Parathyroid adenoma (tissue), 2 donors: ENCODE results near the gene UTP11.

ENCODE experiments used
- H2AFZ ChIP-seq: fragments of 300-600 bp; sonication (generic); one replicate; pipeline ENCODE4 v1.7.0; 2017; ENCODE audit warnings: antibody characterized with exemption, mild to moderate bottlenecking
- H3K27ac ChIP-seq: fragments of 300-600 bp; sonication (generic); one replicate; pipeline ENCODE4 v1.7.0; 2017
- H3K27me3 ChIP-seq: fragments of 300-600 bp; sonication (generic); one replicate; pipeline ENCODE4 v1.7.0; 2017; ENCODE audit warnings: low read length; ENCODE audit not compliant: control insufficient read depth, insufficient read depth
- H3K36me3 ChIP-seq: fragments of 300-600 bp; sonication (generic); one replicate; pipeline ENCODE4 v1.7.0; 2017; ENCODE audit warnings: low read length; ENCODE audit not compliant: control insufficient read depth, insufficient read depth
- H3K4me1 ChIP-seq: fragments of 300-600 bp; sonication (generic); one replicate; pipeline ENCODE4 v1.7.0; 2017; ENCODE audit warnings: control low read depth
- H3K4me2 ChIP-seq: fragments of 300-600 bp; sonication (generic); one replicate; pipeline ENCODE4 v1.7.0; 2017; ENCODE audit warnings: low read length
- H3K4me3 ChIP-seq: fragments of 300-600 bp; sonication (generic); one replicate; pipeline ENCODE4 v1.7.0; 2017; ENCODE audit warnings: low read depth, low read length
- H3K79me2 ChIP-seq: fragments of 300-600 bp; sonication (generic); one replicate; pipeline ENCODE4 v1.7.0; 2017; ENCODE audit warnings: control low read depth
- H3K9ac ChIP-seq: fragments of 300-600 bp; sonication (generic); one replicate; pipeline ENCODE4 v1.7.0; 2017; ENCODE audit warnings: mild to moderate bottlenecking
- H3K9me3 ChIP-seq: fragments of 300-600 bp; sonication (generic); one replicate; pipeline ENCODE4 v1.7.0; 2017; ENCODE audit warnings: low read length; ENCODE audit not compliant: control insufficient read depth
- CTCF ChIP-seq: fragments of 300-600 bp; sonication (generic); IDR thresholded peaks from one replicate; pipeline ENCODE4 v1.7.0; 2017; ENCODE audit warnings: antibody characterized with exemption, mild to moderate bottlenecking
- donor health status: primary hyperparathyroidism.

The UTP11 gene

DNA sequence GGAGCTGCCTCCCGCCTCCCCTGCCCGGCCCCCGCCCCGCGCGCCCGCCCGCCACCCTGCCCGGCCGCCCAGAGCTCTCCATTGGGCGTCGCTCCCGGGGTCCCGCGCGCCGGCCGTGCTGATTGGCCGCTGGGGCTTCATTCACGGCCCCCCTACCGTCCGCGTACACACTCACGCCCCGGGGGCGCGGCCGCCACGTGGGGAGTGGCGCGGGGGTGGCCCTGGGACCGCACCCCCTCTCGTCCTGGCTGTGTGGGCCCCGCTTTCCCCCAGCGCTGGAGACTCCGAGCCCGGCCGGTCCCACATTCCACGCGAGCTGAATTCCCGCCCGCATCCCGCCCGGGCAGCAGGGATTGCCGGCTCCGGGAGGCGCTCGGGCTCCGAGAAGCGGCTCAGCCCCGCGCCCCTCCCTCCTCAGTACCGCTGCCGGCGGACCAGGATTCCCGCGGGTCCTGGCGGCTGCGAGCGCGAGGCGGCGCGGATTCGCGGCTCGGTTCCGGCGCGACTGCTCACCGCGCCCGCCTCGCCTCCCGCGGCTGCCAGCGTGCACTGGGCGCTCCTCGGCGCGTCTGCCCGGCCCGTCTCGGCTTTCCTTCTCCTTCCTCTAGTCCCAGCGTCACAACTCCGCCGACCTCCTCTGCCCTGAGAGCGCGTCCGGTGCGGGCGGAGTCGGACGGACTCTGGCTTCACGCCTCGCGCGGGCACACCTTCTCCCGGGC, 34.5 kb downstream of the UTP11 start:
- Histone ChIP-seq H3K79me2 (no peaks in the 10 kb centered on the region), H3K4me1 (no peaks in the 10 kb centered on the region), H3K4me2 (peak overlapping the region; percentile 87), H2AFZ (peak overlapping the region; percentile 68), H3K4me3 (peak overlapping the region; percentile 63), H3K27me3 (no peaks in the 10 kb centered on the region), H3K9me3 (no peaks in the 10 kb centered on the region), H3K9ac (no peak overlapping the region), H3K27ac (no peak overlapping the region), H3K36me3 (no peaks in the 10 kb centered on the region)
- TF ChIP-seq CTCF: no peak

GRCh38 chr1:38047603-38048141, 35.1 kb downstream of the UTP11 start:
- H3K4me1 ChIP-seq: no peaks in the 10 kb centered on the region
- no peaks in the 10 kb centered on the region for H3K9me3 ChIP-seq
- H3K79me2 ChIP-seq: no peaks in the 10 kb centered on the region
- peak overlapping the region; percentile 87 for H3K4me2 ChIP-seq
- H2AFZ ChIP-seq: peak overlapping the region; percentile 68
- H3K4me3 ChIP-seq: peak overlapping the region; percentile 63
- no peak overlapping the region for H3K27ac ChIP-seq
- H3K27me3 ChIP-seq: no peaks in the 10 kb centered on the region
- no peak for TF ChIP-seq CTCF
- no peaks in the 10 kb centered on the region for H3K36me3 ChIP-seq
- no peak overlapping the region for H3K9ac ChIP-seq

- no peak overlapping the region for H3K27ac ChIP-seq
These were observed 38.0 kb downstream of the UTP11 start for GRCh38 chr1:38050397-38051078.

GRCh38 chr1:38051079-38051543, 38.6 kb downstream of the UTP11 start:
- Histone ChIP-seq H3K27ac (no peak overlapping the region), H3K36me3 (no peaks in the 10 kb centered on the region), H3K9ac (no peak overlapping the region), H3K4me3 (no peak overlapping the region), H3K4me1 (no peaks in the 10 kb centered on the region), H2AFZ (no peak overlapping the region), H3K9me3 (no peaks in the 10 kb centered on the region), H3K27me3 (no peaks in the 10 kb centered on the region), H3K79me2 (no peaks in the 10 kb centered on the region), H3K4me2 (no peak overlapping the region)
- TF ChIP-seq CTCF: no peak

More at GRCh38 chr1:38050397-38051078, 38.0 kb downstream of the UTP11 start:
- no peak for TF ChIP-seq CTCF
- H2AFZ ChIP-seq: no peak overlapping the region
- H3K27me3 ChIP-seq: no peaks in the 10 kb centered on the region
- no peak overlapping the region for H3K4me3 ChIP-seq
- no peak overlapping the region for H3K9ac ChIP-seq
- no peaks in the 10 kb centered on the region for H3K36me3 ChIP-seq
- no peaks in the 10 kb centered on the region for H3K4me1 ChIP-seq
- H3K4me2 ChIP-seq: no peak overlapping the region
- no peaks in the 10 kb centered on the region for H3K9me3 ChIP-seq
- no peaks in the 10 kb centered on the region for H3K79me2 ChIP-seq
